HG03469 (cell line): Measurements from ENCODE around the gene ODF2.
"Not testable (repeated sequence)": the region's sequence is repeated elsewhere in the genome, so short reads cannot be mapped to it uniquely, and the experiment has no call there.

Source experiments
- ATAC-seq: cut with Tn5 transposase; IDR thresholded peaks from one replicate; pipeline ENCODE4 v1.9.1; 2021; ENCODE audit warnings: mild to moderate bottlenecking, moderate library complexity, moderate number of reproducible peaks; ENCODE audit not compliant: unreplicated experiment

ODF2 gene

DNA sequence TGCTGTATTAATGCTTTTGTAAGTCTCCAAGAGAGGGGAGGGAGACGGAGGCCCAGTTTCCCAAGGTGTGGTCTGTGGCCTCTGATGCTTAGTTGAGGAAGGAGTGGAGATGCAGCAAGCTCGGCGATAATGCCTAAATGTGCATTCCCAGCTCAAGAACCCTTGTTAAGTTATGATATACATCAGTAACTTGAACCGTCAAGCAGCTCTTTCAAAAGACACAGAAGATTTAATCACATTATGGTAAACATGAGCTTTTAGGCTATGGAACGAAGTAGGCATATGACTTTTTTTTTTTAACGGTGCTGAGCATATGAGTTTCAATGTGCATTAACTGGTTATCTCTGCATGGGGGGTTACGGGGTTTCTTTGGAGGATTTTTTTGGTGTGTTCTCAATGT, 26.4 kb downstream of the ODF2 start:
- no peak for ATAC-seq

DNA sequence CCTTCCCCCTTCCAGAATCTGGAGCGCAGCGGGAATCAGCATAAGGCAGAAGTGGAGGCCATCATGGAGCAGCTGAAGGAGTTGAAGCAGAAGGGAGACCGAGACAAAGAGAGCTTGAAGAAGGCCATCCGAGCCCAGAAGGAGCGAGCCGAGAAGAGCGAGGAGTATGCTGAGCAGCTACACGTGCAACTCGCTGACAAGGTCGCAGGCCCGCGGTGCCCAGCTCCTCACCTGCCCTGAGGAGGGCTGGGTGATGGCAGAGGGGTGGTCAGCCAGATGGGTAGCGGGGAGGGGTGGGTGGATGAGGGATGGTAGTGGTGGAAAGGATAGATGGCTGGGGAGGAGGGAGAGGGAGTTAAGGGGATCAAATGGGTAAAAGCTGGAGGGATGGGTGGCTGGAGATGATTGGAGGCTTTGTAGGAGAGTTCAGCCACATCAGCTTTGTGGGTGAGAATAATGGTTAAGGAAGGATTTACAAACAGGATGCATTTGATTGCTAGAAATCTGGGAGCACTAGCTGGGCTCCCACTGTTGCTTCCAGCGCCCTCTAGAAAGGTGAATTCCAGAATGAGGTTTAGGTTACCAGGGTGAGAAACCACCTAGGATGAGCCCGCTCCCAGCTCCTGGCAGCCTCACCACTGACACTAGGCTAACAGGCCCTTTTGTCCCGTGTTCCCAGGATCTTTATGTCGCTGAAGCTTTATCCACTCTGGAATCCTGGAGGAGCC, 29.0 kb downstream of the ODF2 start:
- no peak for ATAC-seq

DNA sequence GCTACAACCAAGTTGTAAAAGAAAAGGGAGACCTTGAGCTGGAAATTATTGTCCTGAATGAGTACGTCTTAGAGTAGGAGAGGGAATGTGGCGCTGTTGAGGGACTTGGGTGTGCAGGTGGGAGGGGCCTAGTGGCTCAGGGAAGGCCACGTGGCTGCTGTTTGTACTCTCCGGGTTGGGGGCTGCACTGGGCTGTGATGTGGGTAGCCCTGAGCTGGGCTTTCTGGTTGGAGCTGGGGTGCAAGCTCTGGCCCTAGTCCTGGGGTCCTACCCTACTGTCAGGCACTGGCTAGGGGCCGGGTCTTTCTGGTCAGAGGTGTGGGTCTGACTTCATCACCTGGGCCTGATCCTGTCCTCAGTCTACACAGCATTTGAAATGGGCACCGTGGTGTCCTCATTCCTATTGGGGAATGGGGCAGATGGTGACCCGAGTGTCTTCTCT, 29.6 kb downstream of the ODF2 start:
- no peak for ATAC-seq

DNA sequence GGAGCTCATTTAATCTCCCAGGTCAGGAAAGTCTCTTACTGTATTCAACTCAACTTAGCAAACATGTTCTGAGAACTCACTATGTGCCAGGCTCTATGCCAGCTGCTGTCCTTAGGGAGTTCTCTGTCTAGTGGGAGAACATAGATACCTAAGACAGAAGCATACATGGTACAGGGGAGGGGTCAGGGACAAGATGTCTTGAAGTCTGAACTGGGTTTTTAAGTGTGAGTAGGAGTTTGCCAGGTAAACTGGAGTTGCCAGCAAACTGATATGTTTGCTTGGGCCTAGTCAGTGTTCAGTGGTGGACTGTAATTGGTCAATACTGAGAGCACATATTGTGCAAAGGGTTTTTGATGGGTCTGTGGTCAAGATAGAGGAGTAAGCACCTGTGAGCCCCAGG, 30.4 kb downstream of the ODF2 start:
- ATAC-seq, result no peak

DNA sequence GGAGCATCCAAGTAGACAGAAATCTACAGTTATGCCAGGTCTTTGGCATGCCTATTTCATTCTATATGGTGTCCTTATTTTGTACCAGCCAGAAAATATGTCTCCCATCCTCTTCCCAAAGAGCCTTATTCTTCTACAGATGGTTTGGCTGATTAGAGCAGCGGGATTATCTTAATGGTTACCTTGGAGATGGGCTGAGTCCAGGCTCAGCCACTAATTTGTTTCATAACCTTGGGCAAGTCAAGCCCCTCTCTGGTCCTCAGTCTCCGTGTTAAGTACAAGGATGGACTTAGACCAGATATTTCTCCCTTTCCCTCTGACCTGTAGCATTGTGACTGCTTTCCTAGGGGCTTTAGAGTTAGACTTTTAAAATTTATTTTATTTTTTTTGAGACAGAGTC, 37.6 kb downstream of the ODF2 start:
- no peak for ATAC-seq

DNA sequence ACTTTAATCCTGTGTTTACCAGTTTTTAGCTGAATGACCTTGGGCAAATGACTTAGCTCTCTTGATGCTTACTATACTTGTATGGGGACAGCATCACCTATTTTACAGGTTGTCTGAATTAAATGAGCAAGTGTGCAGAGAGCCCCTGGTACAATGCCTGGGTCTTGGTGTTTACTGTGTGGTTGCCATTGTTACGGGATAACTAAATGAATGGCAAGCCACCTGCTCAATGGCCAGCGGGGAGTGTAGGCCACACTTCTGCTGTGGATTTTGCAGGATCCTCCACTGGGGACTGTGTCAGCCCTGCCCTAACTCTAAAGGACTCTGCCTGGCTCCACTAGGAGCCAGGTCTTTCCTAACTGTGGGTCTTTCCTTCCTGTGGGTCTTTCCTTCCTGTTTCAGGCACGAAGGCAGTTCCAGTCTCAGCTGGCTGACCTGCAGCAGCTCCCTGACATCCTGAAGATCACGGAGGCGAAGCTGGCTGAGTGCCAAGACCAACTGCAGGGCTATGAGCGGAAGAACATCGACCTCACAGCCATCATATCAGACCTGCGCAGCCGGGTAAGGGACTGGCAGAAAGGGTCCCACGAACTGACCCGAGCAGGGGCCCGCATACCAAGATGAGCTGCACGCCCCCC, 38.4 kb downstream of the ODF2 start:
- no peak for ATAC-seq

DNA sequence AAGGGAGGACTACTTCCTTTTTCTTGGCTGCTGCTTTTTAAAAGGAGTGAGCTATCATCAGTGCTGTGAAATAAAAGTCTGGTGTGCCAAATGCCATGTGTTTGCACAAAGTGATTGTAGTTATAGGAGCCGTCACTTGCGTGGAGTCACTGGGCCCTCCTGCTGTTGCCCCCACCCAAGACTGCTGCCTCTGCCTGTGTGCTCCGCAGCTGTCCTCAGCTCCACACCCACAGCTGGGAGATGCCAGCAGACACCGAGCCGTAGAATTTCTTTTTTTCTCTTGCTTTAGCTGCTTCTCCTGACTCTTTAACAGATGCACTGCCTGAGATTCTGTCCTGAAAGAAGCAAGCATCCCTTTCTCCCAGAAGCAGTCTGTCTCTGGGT, 38.9 kb downstream of the ODF2 start:
- ATAC-seq, result no peak

DNA sequence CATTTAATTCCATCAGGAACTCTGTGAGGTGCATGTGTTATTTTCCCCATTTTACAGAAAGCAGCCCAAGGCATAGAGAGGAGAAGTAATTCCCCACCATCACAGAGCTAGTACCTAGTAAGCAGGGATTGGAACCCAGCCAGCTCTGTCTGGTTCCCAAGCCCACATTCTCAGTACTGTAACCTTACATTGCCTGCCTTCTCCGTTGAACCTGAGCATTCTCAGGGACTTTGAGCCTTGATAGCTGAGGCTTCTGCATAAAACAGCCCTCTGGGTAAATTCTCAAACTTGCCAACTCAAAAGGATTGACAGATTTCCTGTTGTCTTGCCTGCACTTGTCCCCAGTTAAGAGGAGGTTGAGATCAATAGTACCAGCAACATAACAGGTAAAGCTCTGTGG, 39.5 kb downstream of the ODF2 start:
- no peak for ATAC-seq

DNA sequence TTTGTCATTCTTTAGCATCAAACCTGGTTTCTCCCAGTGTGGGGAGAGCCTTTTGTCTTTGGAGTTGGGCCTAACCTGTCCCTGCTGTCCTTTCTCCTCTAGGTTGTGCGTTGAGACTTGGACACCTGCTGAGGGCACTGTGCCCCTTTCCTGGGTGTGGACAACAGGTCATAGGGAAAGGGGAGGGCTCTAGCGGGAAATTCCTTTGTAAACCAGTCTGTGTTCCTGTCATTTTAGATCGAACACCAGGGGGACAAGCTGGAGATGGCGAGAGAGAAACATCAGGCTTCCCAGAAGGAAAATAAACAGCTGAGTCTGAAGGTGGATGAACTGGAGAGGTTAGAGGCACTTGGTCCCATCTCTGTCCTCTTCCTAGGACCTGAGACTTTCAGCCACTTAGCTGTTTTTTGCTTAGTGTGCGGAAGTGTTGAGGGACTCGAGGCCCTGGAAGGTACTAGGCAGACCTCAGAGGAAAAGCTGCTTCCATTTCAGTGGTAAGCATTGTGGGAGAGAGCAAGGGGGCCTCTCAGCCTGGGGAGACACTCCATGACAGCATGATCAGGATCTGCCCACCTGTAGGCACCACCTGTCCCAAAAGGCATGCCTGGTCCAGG, 40.1 kb downstream of the ODF2 start:
- no peak for ATAC-seq

DNA sequence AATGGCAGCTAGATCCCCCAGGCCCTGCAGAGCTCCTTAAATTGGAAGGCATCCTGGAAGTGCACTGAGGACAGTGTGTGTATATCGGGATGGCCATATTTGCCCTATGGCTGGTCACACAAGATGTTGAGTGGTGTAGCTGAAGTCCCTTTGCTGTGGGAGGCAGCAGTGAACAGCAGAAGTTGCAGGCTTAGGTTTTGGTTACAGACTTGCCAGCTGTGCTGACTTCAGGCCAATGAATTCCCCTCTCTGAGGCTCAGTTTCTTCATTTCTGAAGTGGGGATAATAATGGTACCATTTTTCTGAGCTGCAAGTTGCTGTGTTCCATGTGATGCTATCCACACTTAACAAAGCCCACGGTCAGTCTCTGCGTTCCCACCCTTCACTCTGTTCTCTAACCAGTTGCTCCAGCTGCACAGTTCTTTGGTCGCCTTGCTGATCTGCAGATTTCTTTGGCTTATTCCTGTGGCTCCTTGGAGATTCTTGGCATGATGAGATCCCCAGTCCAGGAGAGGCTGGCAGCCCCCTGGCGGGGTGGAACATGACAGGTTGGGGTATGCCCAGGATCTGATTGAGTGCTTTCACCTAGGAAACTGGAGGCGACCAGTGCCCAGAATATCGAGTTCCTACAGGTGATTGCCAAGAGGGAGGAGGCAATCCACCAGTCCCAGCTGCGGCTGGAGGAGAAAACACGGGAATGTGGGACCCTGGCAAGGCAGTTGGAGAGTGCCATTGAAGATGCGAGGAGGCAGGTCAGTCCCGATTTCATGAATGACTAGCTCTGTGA, 42.2 kb downstream of the ODF2 start:
- ATAC-seq, result no peak

DNA sequence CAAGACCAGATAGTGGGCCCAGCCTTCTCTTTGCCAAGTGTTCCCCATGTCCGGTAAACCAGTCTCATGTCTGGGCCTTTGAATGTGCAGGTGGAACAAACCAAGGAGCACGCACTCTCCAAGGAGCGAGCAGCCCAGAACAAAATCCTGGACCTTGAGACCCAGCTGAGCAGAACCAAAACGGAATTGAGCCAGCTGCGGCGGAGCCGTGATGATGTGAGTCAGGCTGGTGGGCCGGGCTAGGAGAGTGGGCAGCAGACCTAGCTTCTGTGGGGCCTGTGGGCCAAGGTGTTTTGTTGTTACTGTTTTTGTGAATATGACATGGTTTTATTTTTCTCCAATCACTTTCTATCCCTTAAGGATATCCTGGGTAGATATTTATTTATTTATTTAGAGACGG, 43.1 kb downstream of the ODF2 start:
- ATAC-seq, result no peak

DNA sequence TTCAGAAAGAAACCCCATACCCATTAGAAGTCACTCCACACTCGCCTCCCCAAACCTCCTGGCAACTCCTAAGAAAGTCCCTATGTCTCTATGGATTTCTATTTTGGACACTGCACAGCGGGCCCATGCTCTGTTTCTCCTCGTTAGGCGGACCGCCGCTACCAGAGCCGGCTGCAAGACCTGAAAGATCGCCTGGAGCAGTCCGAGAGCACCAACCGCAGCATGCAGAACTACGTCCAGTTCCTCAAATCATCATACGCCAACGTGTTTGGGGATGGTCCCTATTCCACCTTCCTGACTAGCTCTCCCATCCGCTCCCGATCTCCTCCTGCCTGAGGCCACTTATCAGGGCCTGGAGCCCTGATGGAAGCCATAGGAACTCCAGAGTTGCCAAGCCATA, 44.1 kb downstream of the ODF2 start:
- no peak for ATAC-seq

DNA sequence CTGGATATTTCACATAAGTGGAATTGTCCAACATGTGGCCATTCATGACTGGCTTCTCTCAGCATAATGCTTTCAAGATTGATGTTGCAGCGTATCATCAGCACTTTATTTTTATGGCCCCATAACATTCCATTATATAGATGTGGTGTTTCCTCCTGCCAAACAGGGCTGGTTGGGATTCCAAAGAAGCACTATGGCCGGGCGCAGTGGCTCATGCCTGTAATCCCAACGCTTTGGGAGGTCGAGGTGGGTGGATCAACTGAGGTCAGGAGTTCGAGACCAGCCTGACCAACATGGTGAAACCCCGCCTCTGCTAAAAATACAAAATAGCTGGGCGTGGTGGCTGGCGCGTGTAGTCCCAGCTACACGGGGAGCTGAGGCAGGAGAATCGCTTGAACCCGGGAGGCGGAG, 47.6 kb downstream of the ODF2 start:
- ATAC-seq, result not testable (repeated sequence)

DNA sequence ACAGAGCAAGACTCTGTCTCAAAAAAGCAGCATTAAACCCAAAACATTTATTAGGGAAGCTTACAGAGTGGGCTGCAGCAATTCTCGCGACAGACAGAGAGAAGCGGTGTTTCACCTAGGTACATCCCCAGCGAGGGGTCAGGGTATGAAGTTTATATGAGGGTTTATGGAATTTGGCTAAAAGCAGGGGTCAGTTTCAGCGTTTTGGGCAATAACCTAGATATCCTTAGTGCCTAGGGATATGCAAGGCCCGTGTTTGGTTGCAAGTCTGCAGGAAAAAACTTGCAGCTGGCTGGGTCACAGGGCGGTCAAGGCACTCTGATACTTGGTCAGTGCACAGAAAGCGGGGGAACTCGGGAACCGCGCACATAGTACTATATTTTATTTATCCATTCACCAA, 48.1 kb downstream of the ODF2 start:
- ATAC-seq, result no peak

DNA sequence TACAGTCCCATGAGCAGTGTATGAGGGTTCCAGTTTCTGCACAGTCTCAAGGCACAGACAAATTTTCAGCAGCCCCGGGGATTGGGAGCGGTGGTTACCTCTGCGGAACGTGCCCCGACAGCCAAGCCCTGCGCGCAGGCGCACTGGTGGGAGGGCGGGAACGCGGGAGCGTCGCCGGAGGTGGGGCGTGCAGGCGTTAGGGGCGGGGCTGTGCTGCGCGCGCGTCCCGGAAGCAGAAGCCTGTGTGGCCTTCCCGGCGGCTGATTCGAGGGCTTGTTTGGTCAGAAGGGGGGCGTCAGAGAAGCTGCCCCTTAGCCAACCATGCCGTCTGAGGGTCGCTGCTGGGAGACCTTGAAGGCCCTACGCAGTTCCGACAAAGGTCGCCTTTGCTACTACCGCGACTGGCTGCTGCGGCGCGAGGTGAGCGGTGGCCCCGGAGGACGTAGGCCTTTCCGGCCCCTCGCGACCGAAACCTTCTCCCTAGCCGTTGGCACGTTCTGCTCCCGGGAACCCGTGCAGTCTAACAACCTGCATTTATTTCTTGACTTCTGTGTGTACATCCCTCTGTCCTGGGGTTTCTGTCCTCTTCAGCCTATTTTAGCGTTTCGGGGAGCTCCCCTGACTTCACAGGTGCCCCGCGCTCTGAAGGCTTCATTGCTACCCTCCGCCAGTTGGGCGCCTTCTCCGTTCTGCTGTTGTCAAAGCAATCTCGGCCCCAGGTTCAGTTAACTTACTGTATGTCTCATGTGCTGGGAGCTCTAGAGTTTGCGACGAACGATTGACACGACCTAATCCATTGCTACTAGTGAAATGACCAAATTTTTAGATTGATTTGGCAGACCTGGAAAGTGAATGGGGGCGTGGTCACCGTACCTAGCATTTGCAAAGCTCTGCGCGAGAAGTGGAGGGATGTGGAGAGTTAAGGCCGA, 48.9 kb downstream of the ODF2 start, which contains the start of gene GLE1:
Gene GLE1 (plus strand): TSS at position 235 of the 929 bp plus-strand sequence. CDS start 87 bp downstream, at position 322.
- peak; percentile 65 for ATAC-seq

DNA sequence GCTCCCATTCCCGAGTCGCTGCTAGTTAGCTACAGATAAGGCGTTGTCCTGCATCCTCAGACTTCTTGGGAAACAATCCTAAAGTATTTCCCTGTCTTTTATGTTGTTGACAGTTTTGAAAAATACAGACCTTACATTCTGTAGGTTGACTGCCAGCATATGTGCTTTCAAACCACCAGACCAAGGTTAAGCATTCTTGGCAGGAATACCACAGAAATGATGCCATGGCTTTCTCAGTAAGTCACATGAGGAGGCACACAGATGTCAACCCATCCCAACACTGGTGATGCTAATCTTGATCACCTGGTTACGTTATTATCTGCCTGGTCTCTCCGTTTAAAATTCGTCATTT, 49.6 kb downstream of the ODF2 start:
- no peak for ATAC-seq

DNA sequence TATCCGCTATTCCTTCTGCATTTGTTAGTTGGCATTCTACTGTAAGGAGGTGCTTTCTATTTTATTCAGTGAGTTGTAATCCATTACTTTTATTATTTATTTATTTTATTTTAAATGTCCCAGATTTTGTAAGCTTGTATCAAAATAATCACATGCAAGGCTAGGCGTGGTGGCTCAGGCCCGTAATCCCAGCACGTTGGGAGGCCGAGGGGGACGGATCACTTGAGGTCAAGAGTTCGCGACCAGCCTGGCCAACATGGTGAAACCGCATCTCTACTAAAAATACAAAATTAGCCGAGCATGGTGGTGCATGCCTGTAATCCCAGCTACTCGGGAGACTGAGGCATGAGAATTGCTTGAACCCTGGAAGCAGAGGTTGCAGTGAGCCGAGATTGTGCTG, 50.1 kb downstream of the ODF2 start:
- not testable (repeated sequence) for ATAC-seq

DNA sequence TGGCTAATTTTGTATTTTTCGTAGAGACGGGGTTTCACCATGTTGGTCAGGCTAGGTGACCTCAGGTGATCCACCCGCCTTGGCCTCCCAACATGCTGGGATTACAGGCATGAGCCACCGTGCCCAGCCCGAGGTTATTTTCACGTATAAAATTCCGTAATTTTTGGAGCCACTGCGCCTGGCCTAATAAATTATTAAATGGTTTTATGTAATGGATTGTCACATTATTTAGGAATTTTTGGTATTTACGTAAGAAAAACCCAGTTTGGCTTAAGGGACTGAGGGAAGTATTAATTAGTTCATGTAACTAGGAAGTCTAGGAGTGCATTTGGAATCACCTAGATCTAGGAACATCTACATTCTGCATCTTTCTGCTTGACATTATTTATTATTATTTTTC, 57.0 kb downstream of the ODF2 start:
- no peak for ATAC-seq

DNA sequence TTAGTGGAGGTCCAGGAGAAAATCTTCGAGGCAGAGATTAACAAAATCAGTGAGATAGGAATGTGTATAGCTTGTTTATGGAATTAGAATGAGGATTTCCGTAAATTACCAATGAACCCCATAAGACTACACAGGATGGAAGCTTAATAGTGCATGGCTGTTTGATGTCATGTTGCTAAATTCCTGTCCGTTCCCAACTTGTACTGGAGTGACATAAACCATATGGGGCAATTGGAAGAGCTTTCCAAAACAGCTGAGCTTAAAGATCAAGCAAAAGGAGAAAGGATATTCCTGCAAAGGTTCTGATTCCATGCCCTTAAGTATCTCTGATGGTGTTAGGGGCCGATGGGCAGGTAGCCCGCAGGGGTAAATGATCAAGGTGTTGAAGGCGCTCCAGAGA, 66.2 kb downstream of the ODF2 start:
- no peak for ATAC-seq

DNA sequence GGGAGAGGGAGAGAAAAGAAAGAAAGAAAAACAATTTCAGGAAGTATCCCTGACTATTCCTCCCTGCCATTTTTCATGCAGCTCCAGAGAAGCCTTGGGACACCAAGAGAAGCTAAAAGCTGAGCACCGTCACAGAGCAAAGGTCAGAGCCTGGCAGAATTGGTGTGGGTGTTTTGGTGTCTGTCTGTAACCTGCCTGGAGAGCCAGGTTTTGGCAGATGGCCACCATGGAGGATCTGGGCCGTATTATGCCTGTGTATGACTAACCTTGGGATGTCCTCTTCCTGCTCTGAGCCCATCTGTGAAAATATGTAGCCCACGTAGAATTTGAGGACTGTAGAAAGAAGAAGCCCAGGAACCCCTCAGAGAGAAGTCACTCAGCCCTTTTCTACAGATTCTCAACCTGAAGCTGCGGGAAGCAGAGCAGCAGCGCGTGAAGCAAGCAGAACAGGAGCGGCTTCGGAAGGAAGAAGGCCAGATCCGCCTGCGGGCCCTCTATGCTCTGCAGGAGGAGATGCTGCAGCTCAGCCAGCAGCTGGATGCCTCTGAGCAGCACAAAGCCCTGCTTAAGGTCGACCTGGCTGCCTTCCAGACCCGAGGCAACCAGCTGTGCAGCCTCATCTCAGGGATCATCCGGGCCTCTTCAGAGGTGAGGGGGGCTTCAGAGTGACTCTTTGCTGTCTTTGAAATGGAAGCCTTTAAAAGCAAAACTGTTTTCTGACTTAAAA, 67.6 kb downstream of the ODF2 start:
- ATAC-seq, result no peak
